ENCODE measurements around the gene EXOSC3.
"Not testable (repeated sequence)": the region's sequence is repeated elsewhere in the genome, so short reads cannot be mapped to it uniquely, and the experiment has no call there.

The EXOSC3 gene

DNA sequence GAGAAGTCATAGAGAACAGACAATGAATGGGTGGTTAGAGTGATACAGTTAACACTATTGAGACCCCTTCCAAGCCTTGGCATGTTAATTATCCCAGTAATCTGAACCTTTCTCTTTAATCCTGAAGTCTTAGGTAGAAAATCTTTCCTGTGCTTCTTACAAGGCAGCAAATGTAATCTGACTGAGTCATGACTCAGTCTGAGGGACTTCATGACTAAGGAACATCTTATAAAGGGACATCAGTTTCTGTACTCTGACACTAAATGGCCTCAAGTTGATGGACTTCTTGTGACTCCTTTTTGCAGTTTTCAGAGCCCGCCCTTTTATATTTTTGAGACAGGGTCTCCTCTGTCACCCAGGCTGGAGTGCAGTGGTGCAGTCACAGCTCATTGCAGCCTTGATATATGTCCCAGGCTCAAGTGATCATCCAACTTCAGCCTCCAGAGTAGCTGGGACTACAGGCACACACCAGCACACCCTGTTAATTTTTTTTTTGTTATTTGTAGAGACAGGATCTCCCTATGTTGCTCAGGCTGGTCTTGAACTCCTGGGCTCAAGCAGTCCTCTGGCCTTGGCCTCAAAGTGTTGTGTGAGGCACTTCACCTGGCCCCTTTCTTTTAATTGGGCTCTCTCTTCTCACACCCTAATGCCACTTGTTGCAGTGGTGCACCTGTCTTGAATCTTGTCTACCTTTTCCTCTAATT lies 9.5 kb downstream of the EXOSC3 start:
- no peak for DNase-seq

DNA sequence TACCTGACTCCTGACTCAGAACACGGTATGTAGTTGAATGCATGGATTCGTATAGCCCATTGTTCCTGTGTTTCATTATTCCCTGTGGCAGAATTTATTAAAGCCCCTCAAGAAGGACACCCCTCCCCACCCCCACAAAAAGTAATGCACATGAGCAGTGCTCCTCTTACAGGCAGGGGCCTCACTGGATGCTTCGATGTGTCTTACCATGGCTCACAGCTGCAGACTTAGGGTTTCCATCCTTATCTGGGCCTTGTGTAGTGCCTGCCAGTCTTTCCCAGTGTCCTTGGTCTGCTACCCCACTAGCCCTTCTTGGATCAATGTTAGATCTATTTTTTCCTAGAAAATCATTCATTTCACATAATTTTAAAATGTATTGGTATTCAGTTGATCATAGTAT lies 14.9 kb downstream of the EXOSC3 start:
- DNase-seq, result no peak

- no peak for DNase-seq
These were observed 15.6 kb downstream of the EXOSC3 start for GRCh38 chr9:37769306-37769705.

DNA sequence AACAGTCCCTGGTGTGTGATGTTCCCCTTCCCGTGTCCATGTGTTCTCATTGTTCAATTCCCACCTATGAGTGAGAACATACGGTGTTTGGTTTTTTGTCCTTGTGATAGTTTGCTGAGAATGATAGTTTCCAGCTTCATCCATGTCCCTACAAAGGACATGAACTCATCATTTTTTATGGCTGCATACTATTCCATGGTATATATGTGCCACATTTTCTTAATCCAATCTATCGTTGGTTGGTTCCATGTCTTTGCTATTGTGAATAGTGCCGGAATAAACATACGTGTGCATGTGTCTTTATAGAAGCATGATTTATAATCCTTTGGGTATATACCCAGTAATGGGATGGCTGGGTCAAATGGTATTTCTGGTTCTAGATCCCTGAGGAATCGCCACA lies 19.6 kb downstream of the EXOSC3 start:
- not testable (repeated sequence) for DNase-seq

GRCh38 chr9:37761511-37761910 lies 23.4 kb downstream of the EXOSC3 start:
- DNase-seq, result no peak

DNA sequence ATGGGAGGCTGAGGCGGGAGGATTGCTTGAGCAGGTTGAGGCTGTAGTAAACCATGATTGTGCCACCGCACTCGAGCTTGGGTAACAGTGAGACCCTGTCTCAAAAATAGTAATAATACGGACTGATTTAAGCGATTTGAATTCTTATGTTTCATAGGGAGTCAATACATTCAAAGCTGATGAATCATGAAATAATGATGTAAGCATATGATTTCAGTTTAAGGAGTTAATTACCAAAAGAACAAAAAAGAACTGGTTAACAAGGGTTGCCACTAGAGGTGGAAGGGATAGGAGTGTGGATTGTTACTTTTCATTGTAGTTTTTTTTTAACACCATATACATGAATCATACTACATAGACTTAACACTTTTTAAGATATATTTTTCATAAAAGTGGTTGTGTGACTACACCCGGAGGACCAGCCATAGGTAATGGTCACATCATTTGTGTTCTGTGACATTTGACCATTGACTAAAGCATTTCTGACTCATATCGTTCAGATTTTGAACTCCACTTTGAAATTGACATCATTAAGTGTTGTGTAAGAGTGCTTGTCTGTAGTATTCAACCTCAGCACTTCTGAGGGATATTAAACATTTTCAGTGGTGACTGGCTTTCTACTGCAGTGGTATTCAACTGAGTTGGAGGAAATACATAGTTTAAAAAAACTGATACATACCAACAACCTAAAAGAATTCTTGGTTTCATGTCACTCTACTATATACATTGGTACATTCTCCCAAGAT lies 24.3 kb downstream of the EXOSC3 start:
- no peak for DNase-seq

- DNase-seq, result no peak
These were observed 26.1 kb downstream of the EXOSC3 start for GRCh38 chr9:37758747-37759146.

- DNase-seq, result peak; percentile 78
These were observed 31.2 kb downstream of the EXOSC3 start, which contains the start of gene TRMT10B for GRCh38 chr9:37753489-37754190. Gene TRMT10B (plus strand): TSS chr9:37753805. CDS start chr9:37761932, 8,127 bp downstream.

- DNase-seq, result peak; percentile 2
These were observed 32.0 kb downstream of the EXOSC3 start for GRCh38 chr9:37752642-37753488.

- not testable (repeated sequence) for DNase-seq
These were observed 32.8 kb downstream of the EXOSC3 start for GRCh38 chr9:37752112-37752511.

- DNase-seq, result not testable (repeated sequence)
These were observed 33.2 kb downstream of the EXOSC3 start for GRCh38 chr9:37751704-37752103.

DNA sequence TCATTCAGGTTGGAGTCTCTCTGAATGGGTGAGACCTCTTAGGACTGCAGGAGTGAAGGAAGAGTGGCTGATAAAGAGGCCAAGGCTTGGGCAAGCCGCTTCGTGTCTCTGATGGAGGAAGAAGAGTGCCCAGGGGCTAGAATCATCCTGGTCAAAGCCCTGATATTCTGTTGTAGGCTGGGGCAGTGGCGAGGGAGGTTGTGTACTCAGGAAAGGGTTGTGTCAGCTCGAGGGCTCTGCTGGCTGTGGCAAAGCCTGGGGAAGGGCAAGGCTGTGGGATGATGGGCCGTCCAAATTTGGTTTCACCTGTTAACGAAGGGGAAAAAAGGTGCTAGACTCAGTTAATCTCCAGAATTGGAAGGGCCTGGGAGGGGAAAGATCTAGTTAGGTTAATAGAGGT lies 33.7 kb downstream of the EXOSC3 start:
- no peak for DNase-seq

DNA sequence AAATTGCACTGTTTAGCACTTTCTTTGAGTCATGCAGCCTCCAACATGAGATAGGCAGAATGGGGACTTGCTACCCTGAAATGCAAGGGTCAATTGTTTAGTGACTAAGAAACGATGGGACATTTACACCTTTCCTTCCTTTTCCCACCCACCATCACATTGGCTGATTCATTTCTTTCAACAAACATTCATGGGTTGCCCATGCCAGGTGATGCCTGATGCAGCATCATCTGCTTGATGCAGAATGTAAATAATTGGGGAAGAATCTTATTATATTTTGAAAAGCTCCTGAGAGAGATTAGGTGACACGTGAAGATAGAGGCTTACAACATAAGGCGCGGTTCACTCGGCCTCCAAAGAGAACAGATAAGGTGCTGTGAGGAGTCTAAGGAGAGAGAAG lies 35.7 kb downstream of the EXOSC3 start:
- DNase-seq, result no peak

- DNase-seq, result peak; percentile 65
These were observed 37.6 kb downstream of the EXOSC3 start for GRCh38 chr9:37747271-37747753.

DNA sequence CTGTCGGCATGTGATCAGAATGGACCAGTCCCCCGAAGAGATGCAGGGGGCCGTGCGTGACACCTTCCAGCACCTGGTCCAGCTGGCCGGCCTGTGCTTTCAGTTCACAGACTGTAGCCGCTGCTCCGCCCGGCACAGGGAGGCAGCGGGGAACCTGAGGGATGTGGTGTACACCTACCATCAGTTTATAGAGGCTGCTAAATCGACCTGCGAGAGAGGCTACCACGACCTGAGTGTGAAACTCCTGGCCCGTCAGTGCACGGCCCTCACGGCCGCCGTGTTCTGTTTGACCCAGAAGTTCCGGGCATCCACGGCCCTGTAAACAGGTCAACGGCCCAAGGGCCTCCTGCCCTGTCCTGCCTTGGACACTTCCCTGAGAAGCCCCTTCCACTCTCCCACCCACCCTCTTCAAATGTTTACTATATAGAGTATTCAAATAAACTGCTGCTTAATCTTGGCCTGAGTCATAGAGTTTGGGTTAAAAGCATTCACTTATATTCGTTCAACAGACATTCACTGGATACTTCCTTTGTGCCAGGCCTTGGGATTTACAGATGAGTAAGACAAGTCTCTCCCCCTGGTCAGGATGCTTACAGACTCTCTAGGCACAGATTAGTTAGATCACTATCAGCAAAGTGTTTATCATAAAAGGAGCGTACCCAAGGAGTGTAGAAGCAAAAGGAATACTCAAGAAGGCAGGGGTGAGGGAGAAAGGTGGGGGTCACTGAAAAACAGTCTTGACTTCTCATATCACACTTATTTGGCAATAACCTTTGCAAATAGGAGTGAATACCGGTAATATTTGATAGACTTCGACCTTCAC lies 38.2 kb downstream of the EXOSC3 start:
- DNase-seq, result no peak

GRCh38 chr9:37745970-37746369 lies 38.9 kb downstream of the EXOSC3 start:
- no peak for DNase-seq

GRCh38 chr9:37740631-37741328 lies 44.1 kb downstream of the EXOSC3 start:
- no peak for DNase-seq

DNA sequence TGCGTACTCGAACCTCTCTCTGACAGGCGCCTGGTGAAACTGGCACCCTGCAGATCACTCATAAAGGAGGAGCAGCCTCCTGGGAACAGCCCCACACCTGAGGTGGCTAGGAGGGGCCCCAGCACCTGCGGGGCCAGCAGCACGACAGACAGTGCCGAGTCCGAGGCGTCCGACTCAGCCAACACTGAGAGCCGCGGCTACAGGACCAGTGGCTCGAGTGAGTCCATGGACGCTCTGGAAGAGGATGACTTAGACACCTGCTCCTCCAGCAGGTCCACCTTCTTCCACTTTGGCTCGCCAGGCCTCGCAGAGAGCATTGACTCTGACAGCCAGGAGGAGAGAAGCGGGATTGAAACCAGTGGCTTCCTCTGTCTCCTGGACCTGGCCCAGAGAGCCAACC lies 44.7 kb downstream of the EXOSC3 start:
- no peak for DNase-seq

DNA sequence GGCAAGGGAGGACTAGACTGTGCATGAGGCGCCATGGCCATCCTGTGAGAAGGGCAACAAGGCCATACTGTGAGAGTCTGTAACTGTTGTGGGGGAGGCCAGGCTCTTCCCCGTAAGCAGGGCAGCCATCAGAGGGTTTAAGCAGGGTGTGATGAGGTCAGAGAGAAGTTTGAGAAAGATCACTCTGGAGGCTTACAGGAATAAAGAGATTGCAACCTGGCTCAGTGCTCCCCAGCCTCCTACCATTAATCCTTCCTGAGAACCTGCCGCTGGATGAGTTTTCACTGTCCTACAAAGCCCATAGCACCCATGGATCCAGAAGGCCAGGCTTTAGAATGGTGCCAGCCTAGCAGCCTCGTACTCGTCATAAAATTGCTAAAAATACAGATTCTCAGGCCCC lies 45.6 kb downstream of the EXOSC3 start:
- DNase-seq, result no peak

DNA sequence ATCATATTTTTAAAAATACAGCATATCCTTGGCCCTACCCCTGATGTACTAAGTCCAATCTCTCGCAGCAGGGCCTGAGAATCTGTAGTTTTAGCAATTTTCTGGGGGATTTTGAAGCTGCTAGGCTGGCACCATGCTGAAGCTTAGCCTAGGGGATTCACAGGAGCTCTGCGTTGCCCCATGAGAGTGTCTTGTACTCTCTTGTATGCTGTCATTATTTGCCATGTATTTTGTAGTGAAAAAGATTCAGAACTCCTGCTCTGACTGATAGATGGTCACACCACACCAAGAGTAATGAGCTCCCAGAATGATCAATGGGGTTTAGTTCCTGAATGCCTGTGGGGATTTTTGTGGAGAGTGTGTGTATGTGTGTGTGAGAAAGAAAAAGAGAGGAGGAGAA lies 51.9 kb downstream of the EXOSC3 start:
- DNase-seq, result no peak
